Measurements from ENCODE around the gene NOTCH3. TPM values are rescaled to one million over a fixed set of nuclear protein-coding genes. Genes with fewer than 3 reads are reported as not detected.

NOTCH3 gene
- total and polyA plus RNA-seq, 3 donors from 2014 or later, result 11.4 to 16.8 (median 16.1) TPM

GRCh38 chr19:15136234-15136954 is 64.4 kb downstream of the NOTCH3 start:
- no peaks in the 10 kb centered on the region for H3K4me1 ChIP-seq
- no peak overlapping the region for H3K4me3 ChIP-seq
- no peaks in the 10 kb centered on the region for H3K36me3 ChIP-seq (ENCODE audit: low read depth, missing control alignments)
- TF ChIP-seq CTCF (IDR thresholded peaks at IDR 0.05) (no peak), POLR2A (IDR thresholded peaks at IDR 0.05) (no peak)
- no peaks in the 10 kb centered on the region for H3K9me3 ChIP-seq
- intact Hi-C loops (cut with DNase I; ENCODE audit: low total_unique reads), result no loop called here
- H3K27me3 ChIP-seq, result no peaks in the 10 kb centered on the region
- no peak for DNase-seq
- no peak overlapping the region for H3K27ac ChIP-seq
- 66 to 87% methylated on average over 2 of the region's 2 CpGs for WGBS, 2 donors

- Histone ChIP-seq H3K4me1 (peaks cover 7% of the 10 kb centered on the region), H3K36me3 (ENCODE audit: low read depth, missing control alignments) (no peaks in the 10 kb centered on the region), H3K27me3 (no peaks in the 10 kb centered on the region), H3K4me3 (no peak overlapping the region), H3K9me3 (no peaks in the 10 kb centered on the region), H3K27ac (no peak overlapping the region)
- 78 to 79% methylated on average over 16 of the region's 16 CpGs for WGBS, 2 donors
- DNase-seq, result no peak
- TF ChIP-seq POLR2A (IDR thresholded peaks at IDR 0.05) (no peak), CTCF (IDR thresholded peaks at IDR 0.05) (no peak)
- intact Hi-C loops (cut with DNase I; ENCODE audit: low total_unique reads), result no loop called here
These were observed 70.8 kb downstream of the NOTCH3 start for GRCh38 chr19:15129856-15130585.

GRCh38 chr19:15128162-15128770 is 72.5 kb downstream of the NOTCH3 start:
- H3K36me3 ChIP-seq (ENCODE audit: low read depth, missing control alignments), result no peaks in the 10 kb centered on the region
- peaks cover 14% of the 10 kb centered on the region for H3K4me1 ChIP-seq
- no peak overlapping the region for H3K4me3 ChIP-seq
- 69 to 78% methylated on average over 6 of the region's 6 CpGs for WGBS, 2 donors
- H3K27ac ChIP-seq, result no peak overlapping the region
- TF ChIP-seq POLR2A (IDR thresholded peaks at IDR 0.05) (no peak), CTCF (IDR thresholded peaks at IDR 0.05) (no peak)
- H3K27me3 ChIP-seq, result no peaks in the 10 kb centered on the region
- DNase-seq, result no peak
- intact Hi-C loops (cut with DNase I; ENCODE audit: low total_unique reads), result no loop called here
- no peaks in the 10 kb centered on the region for H3K9me3 ChIP-seq

- WGBS, 2 donors, result 63 to 66% methylated on average over 2 of the region's 2 CpGs
- no peaks in the 10 kb centered on the region for H3K9me3 ChIP-seq
- DNase-seq, result no peak
- H3K27me3 ChIP-seq, result no peaks in the 10 kb centered on the region
- peak overlapping the region; percentile 70 to 89 for H3K4me3 ChIP-seq
- no peaks in the 10 kb centered on the region for H3K36me3 ChIP-seq (ENCODE audit: low read depth, missing control alignments)
- intact Hi-C loops (cut with DNase I; ENCODE audit: low total_unique reads), result no loop called here
- no peak for TF ChIP-seq CTCF (IDR thresholded peaks at IDR 0.05)
- no peak for TF ChIP-seq POLR2A (IDR thresholded peaks at IDR 0.05)
- H3K4me1 ChIP-seq, result peaks cover 14% of the 10 kb centered on the region
- peak overlapping the region in 1 of 2 donors; percentile 96 for H3K27ac ChIP-seq
These were observed 74.5 kb downstream of the NOTCH3 start for GRCh38 chr19:15126131-15126910.
